Epithelial cell of prostate (primary cell): ENCODE measurements around the gene EPC1.

Source experiments
- DNase-seq: peaks from one replicate; pipeline ENCODE4 v3.0.0-alpha.2; 2011; ENCODE audit warnings: low read depth, low spot score
- H3K27ac ChIP-seq: fragments of 450-650 bp; 2 replicates; pipeline ENCODE4 v1.5.1; 2017; ENCODE audit warnings: mild to moderate bottlenecking

Gene EPC1

DNA sequence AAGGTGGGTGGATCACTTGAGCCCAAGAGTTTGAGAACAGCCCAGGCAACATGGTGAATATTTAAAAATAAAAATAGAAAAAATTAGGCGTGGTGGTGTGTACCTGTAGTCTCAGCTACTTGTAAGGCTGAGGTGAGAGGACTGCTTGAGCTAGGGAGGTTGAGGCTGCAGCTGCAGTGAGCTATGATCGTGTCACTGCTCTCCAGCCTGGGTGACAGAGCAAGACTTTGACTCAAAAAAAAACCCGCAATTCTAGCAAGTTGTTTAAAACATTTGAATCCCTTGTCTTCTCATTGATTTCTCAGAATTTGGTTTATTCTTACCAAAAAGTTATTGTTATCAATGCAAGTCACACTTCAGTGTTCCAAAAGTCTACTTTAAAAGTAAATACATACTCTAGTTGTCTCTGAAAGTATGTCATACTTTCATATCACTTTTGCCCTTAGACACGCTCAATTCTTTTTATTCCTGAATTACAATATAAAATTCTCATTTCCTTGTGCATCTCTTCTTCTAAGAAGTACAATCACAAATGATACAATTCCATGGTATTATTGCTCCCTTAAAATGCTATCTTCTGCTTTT is 6.3 kb downstream of the EPC1 start:
- no peak for DNase-seq
- no peak overlapping the region for H3K27ac ChIP-seq

DNA sequence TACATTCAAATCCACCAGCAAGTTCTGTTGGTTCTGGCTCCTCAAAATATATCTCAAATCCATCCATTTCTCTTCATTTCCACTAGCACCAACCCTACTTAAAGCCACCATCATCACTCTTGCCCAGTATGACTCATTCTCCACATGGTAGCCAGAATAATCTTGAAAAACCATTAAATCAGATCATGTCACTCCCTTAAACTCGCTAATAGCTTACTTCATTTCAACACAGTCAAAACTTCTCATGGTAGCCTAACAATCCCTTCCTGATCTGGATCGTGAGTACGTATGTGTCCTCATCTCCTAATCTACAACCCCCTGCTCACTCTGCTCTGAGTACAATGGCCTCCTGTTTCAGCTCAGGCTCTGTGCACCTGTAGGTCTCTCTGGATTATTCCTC is 8.7 kb downstream of the EPC1 start:
- no peak for DNase-seq
- H3K27ac ChIP-seq: no peak overlapping the region

GRCh38 chr10:32337350-32337749 is 9.6 kb downstream of the EPC1 start:
- no peak overlapping the region for H3K27ac ChIP-seq
- DNase-seq: no peak

DNA sequence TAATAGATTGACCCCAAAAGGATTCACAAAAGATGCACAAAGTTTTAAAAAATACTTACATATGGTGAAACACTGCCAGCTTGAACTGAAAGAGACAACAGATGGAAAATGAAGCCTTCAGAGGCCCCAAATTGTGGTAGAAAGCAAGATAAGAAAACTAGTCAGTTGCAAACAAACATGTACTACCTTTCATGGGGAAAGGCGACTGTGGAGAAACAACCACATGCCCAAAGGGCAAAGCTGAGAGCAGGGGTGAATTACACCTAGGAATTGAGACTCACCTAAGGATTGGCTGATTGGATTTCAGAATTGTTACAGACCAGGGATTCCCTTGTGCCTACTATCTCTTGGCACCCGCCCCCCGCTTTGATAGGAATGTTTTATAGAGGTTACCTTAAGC is 13.1 kb downstream of the EPC1 start:
- no peak for DNase-seq
- H3K27ac ChIP-seq: no peak overlapping the region

DNA sequence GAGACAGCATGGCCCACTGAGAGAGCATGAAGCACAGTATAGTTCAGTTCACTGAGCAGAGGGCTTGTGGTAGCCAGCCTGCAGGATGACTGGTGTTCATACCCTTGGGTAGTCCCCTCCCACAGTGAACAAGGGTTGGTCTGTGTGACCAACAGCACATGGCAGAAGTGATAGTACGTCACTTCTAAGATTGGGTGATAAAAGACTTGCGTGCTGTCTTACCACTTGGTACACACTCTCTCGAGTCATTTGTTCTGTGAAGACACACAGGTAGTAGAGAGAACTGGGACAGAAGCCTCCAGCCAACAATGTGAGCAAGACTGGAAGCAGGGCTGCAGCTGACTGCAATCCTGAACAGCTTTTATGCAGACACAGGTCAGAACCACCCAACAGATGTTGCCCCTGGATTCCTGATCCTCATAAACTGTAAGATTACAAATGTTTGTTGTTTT is 14.6 kb downstream of the EPC1 start:
- peak overlapping the region; percentile 3 for H3K27ac ChIP-seq

GRCh38 chr10:32331606-32332005 is 15.4 kb downstream of the EPC1 start:
- DNase-seq: no peak
- peak overlapping the region; percentile 3 for H3K27ac ChIP-seq

More for the DNA sequence above, 14.6 kb downstream of the EPC1 start:
- peak; percentile 64 for DNase-seq

DNA sequence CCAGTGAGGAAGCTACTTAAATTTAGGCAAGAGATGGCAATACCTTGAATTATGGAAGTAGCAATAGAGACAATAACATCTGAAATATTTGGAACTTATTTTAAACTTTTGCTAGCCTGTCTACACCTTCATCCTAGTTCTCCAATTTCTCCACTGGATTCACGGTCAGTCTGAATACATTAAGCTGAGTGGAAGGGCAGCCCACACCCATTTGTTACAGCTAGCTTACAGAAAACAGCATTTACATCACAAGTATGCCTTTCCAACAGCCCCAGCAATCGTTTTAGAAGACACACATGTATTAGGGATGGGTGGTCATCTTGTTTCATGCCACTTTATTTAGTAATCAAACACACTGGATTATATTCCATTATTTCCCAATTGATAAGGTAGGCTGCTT is 16.7 kb downstream of the EPC1 start:
- DNase-seq: no peak
- H3K27ac ChIP-seq: no peak overlapping the region

GRCh38 chr10:32329061-32329460 is 17.9 kb downstream of the EPC1 start:
- no peak overlapping the region for H3K27ac ChIP-seq
- no peak for DNase-seq

GRCh38 chr10:32328499-32328898 is 18.5 kb downstream of the EPC1 start:
- DNase-seq: no peak
- H3K27ac ChIP-seq: no peak overlapping the region

DNA sequence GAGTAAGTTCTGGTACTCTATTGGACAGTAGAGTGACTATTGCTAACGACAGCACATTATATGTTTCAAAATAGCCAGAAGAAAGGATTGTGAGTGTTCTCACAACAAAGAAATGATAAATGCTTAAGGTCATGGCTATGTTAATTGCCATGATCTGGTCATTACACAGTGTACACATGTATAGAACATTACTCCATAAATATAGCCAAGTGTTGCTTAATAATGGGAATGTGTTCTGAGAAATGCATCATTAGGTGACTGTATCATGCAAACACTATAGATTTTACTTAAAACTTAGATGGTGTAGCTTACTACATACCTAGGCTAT is 19.6 kb downstream of the EPC1 start:
- DNase-seq: no peak
- H3K27ac ChIP-seq: no peak overlapping the region

DNA sequence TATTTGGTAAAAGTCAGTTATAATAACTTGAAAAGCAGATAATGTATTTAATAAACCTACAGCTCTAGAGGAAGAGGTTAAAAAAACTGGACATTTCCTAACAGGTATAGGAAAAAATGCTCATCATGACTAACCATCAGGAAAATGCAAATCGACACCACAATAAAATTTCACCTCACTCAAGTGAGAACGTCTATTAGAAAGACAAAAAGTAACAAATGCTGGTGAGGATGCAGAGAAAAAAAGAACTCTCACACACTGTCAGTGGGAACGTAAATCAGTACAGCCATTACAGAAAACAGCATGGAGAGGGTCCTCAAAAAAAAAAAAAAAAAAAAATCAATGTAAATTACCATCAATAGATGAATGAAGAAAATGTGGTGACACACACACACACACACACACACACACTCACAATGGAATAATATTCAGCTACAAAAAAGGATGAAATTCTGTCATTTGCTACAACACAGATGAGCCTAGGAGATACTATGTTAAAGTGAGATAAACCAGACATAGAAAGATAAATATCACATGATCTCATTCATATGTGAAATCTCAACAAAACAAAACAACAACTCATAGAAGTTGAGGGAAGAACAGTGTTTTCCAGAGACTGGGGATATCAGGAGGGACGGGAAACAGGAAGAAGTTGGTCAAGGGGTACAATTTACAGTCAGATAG is 20.1 kb downstream of the EPC1 start:
- DNase-seq: no peak
- H3K27ac ChIP-seq: no peak overlapping the region

- H3K27ac ChIP-seq: no peak overlapping the region
- DNase-seq: no peak
These were observed 20.8 kb downstream of the EPC1 start for GRCh38 chr10:32326119-32326518.

- no peak overlapping the region for H3K27ac ChIP-seq
- no peak for DNase-seq
These were observed 23.9 kb downstream of the EPC1 start for GRCh38 chr10:32323051-32323450.

DNA sequence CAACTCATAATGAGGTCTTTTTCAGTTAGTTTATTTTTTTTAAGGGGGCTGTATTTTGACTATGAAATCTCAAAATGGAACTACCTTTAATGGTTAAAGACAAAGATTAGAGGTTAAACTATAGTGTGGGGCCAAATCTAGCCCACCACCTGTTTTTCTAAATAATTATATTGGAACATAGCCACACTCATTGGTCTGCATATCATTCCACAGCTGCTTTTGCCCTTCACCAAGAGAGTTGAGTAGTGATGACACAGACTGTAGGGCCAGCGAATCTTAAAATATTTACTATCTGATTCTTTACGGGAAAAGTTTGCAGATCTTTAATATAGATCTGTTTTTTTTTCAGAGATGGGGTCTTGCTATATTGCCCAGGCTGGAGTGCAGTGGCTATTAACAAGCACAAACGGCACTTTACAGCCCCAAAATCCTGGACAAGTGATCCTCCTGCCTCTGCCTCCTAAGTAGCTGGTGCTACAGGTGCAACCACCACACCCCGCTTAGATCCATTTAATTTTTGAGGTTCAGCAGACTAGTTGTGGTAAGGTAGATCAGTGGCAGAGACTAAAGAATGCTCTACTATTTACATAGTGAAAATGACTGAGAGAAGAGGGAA is 25.8 kb downstream of the EPC1 start:
- no peak for DNase-seq
- no peak overlapping the region for H3K27ac ChIP-seq

DNA sequence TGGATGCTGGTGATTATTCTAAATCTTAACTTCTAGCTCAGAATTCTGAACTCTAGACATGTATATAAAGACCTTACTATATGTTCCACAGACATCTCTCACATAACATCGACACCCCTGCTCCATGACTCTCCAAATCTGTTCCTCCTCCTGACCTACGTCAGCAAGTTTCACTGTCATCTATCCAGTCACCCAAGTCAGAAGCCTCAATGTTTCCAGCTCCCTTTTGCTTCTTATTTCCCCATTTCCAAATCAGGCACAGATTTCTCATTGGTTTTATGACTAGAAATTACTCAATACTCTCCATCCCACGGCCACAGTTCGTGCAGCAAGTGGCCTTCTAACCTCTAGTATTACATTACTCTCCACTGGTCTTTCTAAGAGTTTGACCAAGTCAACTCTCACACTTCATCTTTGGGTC is 28.5 kb downstream of the EPC1 start:
- H3K27ac ChIP-seq: no peak overlapping the region
- no peak for DNase-seq

GRCh38 chr10:32317795-32318357 is 29.1 kb downstream of the EPC1 start:
- H3K27ac ChIP-seq: no peak overlapping the region
- DNase-seq: no peak

- H3K27ac ChIP-seq: peak overlapping the region; percentile 27
These were observed 31.5 kb downstream of the EPC1 start for GRCh38 chr10:32315424-32315823.

GRCh38 chr10:32314588-32314987 is 32.4 kb downstream of the EPC1 start:
- no peak overlapping the region for H3K27ac ChIP-seq
- DNase-seq: no peak

More at GRCh38 chr10:32315424-32315823, 31.5 kb downstream of the EPC1 start:
- DNase-seq: no peak

- H3K27ac ChIP-seq: no peak overlapping the region
- DNase-seq: no peak
These were observed 38.8 kb downstream of the EPC1 start for GRCh38 chr10:32308027-32308603.

DNA sequence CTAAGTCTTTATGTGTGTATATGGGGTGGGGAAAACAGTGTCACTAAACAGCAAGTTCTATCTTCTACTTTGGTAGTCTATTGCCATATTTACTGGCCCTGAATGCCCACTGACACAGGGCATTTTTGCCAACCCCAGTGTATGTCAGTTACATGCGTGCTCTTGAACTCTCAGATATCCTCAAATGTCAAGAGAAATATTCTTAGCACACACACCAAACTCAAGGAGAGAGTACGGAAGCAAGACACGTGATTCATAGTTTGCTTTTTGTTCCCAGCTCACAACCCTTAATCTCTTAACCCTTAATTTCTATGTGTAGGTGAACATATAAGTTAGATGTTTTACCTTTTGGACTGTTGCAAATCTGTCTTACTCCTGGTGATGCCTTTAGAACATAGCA is 39.3 kb downstream of the EPC1 start:
- H3K27ac ChIP-seq: no peak overlapping the region
- no peak for DNase-seq

- DNase-seq: no peak
- H3K27ac ChIP-seq: no peak overlapping the region
These were observed 47.5 kb downstream of the EPC1 start for GRCh38 chr10:32299354-32299980.
